H7 (cell line): Measurements from ENCODE around the gene SH2B3. TPM values are rescaled to one million over a fixed set of nuclear protein-coding genes. Genes with fewer than 3 reads are reported as not detected.

Experiments used
- total RNA-seq: library from RNA; depleted of rRNA; stranded (reverse); fragments of >200 nt; shearing (Covaris generic); gene quantifications from 2 replicates; pipeline ENCODE4 v1.2.3, GENCODE V29; 2014; rRNA removed

The SH2B3 gene
- total RNA-seq, 1 experiment from 2014 or later: 26.8 TPM

Other genes starting within 250 kb of the SH2B3 start
- 7.1 and 10.1 TPM in 2 replicates for gene PHETA1, start 36.8 kb upstream of the SH2B3 start, total RNA-seq
- gene ATXN2, start 193.4 kb downstream of the SH2B3 start, total RNA-seq: 14.4 and 28.7 TPM in 2 replicates